ENCODE results near the gene ZNF385A. TPM values are rescaled to one million over a fixed set of nuclear protein-coding genes. Genes with fewer than 3 reads are reported as not detected.
A peak's percentile ranks its signal among the peaks of the same experiment; 100 is the strongest.
"Not testable (repeated sequence)": the region's sequence is repeated elsewhere in the genome, so short reads cannot be mapped to it uniquely, and the experiment has no call there.

ZNF385A gene
- total RNA-seq, 1 experiment from 2014 or later = 5.3 TPM

DNA sequence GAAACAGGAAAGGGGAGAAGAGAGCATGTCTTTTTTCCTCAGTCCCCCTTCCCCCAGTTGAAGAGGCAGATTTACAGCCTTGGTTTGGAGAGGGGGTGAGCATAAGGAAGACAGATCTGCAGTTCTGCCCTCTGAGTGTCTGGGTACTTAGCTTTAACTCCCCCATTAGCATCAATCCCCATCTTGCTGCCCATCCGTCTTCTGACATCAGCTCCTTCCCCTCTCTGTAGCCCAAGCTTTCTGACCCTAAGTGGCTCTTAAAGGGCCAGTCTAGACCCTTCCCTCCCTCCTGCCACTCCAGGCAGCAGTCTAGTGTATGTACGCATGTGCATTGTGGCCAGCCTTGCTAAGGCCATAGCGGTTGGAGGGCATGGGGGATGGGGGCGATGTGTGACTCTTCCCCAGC, 27.6 kb downstream of the ZNF385A start:
- no peak for DNase-seq (ENCODE audit: low spot score)

- DNase-seq (ENCODE audit: low spot score) = no peak
These were observed 28.3 kb downstream of the ZNF385A start for GRCh38 chr12:54356228-54356627.

- DNase-seq (ENCODE audit: low spot score) = no peak
These were observed 29.3 kb downstream of the ZNF385A start for GRCh38 chr12:54355104-54355815.

GRCh38 chr12:54354271-54354670, 30.3 kb downstream of the ZNF385A start:
- DNase-seq (ENCODE audit: low spot score) = not testable (repeated sequence)

GRCh38 chr12:54352891-54353874, 31.4 kb downstream of the ZNF385A start:
- DNase-seq (ENCODE audit: low spot score) = no peak

DNA sequence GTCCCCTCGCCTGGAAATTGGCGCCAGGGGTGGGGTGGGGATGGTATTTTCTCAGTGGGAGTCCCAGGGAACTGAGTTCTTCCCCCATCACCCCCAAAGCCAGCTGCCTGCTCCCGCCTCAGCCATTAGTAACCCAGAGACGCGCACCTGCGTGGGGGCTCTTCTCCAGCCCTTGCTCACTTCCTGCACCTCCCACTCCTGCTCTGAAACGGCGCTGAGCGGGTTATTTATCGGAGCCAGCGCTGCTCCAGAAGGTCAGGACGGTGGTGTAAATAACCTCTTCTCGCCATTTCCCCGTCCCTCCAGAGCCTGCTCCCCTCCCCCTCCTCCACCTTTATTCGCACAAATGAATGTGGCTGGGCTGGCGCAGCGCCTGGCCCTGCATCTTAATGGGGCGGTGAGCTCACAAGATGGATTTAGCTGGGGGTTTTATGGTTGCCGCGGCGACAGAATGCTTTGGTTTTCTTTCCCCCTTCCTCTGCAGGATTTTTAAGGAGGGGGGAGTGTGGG, 32.5 kb downstream of the ZNF385A start:
- DNase-seq (ENCODE audit: low spot score) = peak; percentile 55

DNA sequence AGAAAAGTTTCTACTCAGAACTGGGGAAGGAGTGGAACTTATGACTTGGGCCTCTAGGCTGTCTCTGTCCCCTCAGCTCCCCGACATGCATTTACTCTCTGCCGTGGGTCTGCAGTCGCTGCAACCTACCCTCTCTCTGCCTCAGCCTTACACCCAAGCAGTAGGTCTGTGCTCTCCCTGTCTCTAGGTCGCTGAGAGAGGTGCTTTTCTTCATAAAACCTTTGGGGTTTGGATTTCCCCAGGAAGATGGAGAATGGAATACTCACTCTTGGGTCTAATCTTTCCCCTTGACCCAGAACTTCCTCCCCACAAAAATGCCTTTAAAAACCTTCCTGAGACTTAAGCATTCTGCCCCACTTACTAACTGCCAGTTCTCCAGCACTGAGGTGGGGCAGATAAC, 33.2 kb downstream of the ZNF385A start:
- no peak for DNase-seq (ENCODE audit: low spot score)

DNA sequence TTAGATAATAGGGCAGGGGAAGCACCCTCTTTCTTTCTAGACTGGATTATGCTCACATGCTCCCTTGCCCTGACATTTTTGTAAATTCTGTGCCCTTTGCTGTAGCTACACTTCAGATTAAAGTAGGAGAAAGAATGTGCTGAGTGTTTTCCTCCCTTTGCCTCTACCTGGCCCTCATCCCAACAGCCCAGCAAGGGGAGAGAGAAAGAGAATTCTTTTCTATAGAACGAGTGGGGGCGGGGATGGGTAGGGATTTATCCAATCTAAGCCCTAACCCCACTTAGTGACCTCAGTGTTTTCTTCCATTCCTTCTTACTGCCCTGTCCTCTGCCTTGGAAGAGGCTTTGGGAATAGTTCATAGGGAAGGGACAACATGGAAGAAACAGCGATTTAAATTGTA, 33.8 kb downstream of the ZNF385A start:
- DNase-seq (ENCODE audit: low spot score) = no peak

GRCh38 chr12:54349679-54350078, 34.9 kb downstream of the ZNF385A start:
- DNase-seq (ENCODE audit: low spot score) = no peak

DNA sequence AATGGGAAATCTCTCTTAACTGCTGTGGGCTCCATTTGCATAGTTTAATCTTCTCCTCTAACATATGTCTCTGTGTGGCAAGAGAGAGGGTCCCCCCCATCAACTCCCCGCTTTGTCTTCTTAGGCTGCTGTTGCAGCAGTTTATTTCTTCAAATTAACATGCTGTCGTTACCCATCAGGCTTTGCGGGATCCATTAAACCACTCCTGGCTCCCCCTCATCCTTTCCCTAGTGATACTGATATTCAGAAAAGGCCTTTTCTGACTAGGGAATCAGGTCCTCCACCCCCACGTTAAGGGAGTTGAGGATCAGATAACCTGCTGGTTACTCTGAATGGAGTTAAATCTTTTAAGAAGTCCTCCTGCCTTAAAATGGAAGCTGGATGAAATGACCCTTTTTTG, 35.5 kb downstream of the ZNF385A start:
- DNase-seq (ENCODE audit: low spot score) = no peak

- no peak for DNase-seq (ENCODE audit: low spot score)
These were observed 42.9 kb downstream of the ZNF385A start for GRCh38 chr12:54341378-54342300.

DNA sequence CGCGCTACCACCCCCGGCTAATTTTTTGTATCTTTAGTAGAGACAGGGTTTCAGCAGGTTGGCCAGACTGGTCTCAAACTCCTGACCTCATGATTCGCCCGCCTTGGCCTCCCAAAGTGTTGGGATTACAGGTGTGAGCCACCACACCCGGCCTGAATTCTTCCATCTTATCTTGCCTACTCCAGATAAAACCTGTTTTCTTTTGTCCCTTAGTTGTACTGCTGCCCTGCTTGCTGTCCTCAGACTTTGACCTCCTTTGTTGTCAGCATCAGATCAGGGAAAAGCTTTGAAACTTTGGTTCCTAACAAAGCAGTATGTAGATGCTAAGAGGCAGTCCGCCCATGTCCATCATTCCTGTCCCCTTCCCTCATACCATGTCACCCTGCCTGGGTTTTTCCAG, 43.7 kb downstream of the ZNF385A start:
- DNase-seq (ENCODE audit: low spot score) = no peak

DNA sequence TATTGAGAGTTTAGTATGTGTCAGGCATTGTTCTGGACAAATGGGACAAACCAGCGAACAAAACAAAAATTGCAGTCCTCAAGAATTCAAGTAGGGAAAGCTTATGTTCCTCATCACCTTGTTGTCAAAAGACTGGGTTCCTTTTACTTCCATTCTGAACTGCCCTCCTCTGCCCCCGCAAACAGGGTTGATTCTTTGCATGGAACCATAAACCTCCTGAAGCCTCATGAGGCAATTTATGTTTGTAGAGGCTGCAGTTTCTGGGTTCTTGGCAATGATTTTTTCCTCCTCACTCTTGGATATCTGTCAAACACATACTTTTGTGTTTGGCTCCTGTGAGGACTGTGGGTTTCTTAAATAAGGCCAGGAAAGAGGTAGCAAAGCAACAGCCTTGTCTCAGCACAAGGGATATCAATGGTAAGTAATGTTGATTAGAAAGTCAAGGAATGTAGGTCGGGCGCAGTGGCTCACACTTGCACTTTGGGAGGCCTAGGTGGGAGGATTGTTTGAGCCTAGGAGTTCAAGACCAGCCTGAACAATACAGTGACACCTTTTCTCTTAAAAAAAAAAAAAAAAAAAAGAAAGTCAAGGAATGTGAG, 45.7 kb downstream of the ZNF385A start:
- no peak for DNase-seq (ENCODE audit: low spot score)

DNA sequence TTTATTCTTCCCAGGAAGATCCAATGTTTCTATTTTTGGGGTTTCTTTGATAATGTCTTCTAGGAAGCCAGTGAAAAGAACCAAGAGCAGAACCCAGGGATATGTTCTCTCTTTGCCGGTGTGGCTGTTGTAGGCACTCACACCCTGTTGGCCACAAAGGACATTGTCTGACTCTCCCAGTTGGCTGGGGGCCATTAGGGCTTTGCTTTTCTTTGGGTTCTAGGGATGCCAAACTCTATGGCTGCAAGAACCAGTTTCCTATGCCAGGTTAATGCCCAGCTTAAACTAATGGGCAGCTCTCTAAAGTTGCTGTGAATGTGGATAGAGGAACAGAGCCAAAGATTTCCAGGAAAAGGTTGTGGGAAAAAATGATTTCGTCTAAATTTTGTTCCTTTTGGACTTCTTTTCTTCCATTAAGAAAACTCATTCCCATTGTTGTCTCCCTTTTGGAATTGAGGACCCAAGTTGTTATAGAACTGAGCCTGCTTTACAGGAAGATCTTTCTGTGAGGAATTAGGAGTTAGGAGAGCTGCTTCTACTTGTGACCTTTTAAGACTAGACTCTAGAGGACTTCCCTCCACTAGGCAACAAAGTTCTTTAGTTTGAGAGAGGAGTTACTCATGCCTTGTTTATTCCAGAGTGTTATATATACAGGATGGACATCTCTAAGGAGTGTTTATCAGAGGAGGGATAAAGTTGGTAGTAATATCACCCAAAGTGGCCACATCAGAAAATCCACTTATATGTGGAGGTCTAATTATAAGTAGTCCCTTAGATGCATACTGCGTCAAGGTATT, 46.5 kb downstream of the ZNF385A start:
- no peak for DNase-seq (ENCODE audit: low spot score)

DNA sequence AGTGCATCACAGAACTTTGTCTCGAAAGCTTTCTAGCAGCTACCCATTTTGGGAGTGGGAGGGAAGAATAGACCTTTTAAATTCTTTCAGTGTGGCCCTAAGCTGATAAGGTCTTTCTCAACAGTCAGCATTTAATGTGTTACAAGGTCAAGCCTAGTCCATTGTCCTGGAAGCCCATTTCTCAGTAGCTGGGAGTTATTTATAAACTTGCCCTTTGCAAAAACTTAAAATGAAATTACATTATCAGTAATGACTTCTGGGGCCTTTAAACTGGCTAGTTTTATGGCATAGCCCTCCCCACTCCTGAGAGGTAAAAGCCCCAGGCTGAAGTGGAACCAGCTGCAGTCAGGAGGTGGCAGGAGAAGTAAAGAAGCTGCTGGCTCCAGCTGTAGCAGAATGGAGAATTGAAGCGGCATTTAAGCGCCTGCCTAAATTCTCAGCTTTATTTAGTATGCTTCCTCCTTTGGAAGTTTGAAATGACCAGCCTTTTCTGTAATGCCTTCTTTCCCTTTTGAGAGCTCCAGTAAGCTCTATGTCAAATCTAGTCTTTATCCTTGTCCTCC, 47.2 kb downstream of the ZNF385A start:
- no peak for DNase-seq (ENCODE audit: low spot score)

DNA sequence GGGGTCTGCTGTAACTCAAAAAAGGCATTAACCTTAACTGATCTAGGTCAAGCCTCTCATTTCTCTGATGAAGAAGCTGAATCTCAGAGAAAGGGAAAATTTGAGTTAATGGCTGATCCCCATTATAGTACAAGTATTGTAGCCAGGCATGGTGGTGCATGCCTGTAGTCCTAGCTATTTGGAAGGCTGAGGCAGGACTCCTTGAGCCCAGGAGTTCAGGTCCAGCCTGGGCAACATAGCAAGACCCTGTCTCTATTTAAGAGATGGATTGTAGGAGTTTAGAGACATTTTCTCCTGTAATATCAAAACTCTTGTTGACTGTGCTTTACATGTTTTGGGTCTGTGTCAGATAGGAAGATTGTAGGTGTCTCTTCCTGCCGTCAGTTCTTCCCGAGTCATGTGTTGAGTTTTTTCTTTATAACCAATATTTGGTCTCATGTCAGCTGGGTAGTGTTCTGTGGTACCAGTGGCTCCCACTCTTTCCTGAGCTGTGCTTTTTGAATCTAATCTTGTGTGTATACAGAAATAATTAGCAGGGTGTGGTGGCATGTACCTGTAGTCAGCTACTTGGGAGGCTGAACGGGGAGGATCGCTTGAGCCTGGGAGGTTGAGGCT, 51.0 kb downstream of the ZNF385A start:
- DNase-seq (ENCODE audit: low spot score) = no peak

GRCh38 chr12:54331461-54331860, 53.1 kb downstream of the ZNF385A start:
- DNase-seq (ENCODE audit: low spot score) = no peak

DNA sequence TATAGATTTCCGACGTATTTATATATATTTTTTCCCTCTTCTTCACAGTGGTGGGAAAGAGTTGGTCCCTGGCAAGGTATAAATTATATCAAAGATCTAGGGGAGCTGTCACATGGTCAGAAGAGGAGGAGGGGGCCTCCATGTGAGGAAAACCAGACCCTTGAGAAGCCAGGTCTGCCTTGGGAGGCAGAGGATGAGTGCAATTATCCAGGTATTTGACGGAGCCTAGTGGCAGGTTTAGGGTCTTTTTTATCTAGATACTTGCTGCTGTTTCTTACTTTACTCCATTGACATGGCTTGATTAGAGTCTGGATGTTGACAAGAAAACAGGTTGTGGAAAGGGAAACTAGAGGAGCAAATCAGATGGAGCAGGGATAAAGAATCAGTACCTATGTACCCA, 54.1 kb downstream of the ZNF385A start:
- no peak for DNase-seq (ENCODE audit: low spot score)

DNA sequence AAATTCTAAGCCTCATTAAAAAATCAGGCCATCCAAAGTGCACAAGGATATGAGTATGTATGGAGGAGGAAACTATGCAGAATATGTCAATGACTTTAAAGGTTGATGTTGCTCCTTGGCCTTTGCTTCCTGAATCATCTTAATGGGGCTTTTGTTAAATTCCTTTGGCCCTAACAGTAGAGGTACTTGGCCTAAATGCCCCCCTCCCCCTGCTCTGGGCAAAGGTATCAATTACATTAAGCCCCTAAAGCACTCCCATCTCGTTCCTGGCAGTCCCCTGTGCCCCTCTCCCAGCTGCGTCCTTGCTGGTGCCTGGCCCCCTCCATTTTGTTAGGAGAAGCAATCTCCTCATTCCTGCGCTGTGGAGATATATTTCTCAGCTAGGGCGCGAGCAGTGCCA, 54.8 kb downstream of the ZNF385A start:
- no peak for DNase-seq (ENCODE audit: low spot score)
